ENCODE results near the gene EHD1. TPM values are rescaled to one million over a fixed set of nuclear protein-coding genes. Genes with fewer than 3 reads are reported as not detected.

Gene EHD1
- total RNA-seq, 1 experiment from 2014 or later, result 340 TPM

DNA sequence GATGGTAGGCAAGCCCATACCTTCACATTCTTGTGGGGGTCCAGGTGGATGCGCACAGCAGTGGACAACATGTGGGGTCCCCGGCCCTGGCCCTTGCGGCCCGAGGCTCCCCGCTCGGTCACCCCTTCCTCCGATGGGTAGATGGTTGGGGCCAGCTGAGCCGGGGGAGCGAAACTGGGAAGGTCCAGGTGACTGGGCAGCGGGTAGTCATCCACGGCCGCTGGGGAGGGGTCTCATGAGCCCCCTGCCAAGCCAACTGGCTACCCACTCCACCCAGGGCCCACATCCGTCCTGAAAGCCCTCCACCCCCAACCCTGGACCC lies 27.9 kb upstream of the EHD1 start:
- Histone ChIP-seq H2AFZ (ENCODE audit: low read length) (no peak overlapping the region), H3K27ac (ENCODE audit: low read length) (no peak overlapping the region), H3K36me3 (ENCODE audit: low read depth, low read length) (peaks cover 33% of the 10 kb centered on the region), H3K9me3 (ENCODE audit: low read length) (no peaks in the 10 kb centered on the region), H3K4me2 (ENCODE audit: low read length) (no peak overlapping the region), H3F3A (ENCODE audit: low read length, unreplicated experiment) (no peaks in the 10 kb centered on the region), H3K9me2 (replicated peaks; ENCODE audit: low read length) (no peaks in the 10 kb centered on the region), H3K4me3 (ENCODE audit: low read length) (no peak overlapping the region), H3K4me1 (ENCODE audit: insufficient read depth, low read length) (no peaks in the 10 kb centered on the region), H3K9ac (ENCODE audit: low read length) (no peak overlapping the region), H3K79me2 (ENCODE audit: low read length) (no peaks in the 10 kb centered on the region), H4K20me1 (ENCODE audit: low read length) (no peaks in the 10 kb centered on the region), H3K27me3 (ENCODE audit: low read length) (no peaks in the 10 kb centered on the region)
- CTCF ChIA-PET, result no interaction called here
- no peak for DNase-seq
- no TSS peak for BruUV-seq (replicated peaks)
- intact Hi-C loops (cut with micrococcal nuclease), result no loop called here
- TF ChIP-seq, protein P1, sequence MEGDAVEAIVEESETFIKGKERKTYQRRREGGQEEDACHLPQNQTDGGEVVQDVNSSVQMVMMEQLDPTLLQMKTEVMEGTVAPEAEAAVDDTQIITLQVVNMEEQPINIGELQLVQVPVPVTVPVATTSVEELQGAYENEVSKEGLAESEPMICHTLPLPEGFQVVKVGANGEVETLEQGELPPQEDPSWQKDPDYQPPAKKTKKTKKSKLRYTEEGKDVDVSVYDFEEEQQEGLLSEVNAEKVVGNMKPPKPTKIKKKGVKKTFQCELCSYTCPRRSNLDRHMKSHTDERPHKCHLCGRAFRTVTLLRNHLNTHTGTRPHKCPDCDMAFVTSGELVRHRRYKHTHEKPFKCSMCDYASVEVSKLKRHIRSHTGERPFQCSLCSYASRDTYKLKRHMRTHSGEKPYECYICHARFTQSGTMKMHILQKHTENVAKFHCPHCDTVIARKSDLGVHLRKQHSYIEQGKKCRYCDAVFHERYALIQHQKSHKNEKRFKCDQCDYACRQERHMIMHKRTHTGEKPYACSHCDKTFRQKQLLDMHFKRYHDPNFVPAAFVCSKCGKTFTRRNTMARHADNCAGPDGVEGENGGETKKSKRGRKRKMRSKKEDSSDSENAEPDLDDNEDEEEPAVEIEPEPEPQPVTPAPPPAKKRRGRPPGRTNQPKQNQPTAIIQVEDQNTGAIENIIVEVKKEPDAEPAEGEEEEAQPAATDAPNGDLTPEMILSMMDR (conservative IDR thresholded peaks at IDR 0.05; ENCODE audit: low read depth, low read length), result no peak
- TF ChIP-seq EZH2 (IDR thresholded peaks at IDR 0.05; ENCODE audit: low read length, unreplicated experiment) (no peak), EZH2phosphoT487 (IDR thresholded peaks at IDR 0.05; ENCODE audit: borderline replicate concordance, low read length) (no peak)
- POLR2A ChIA-PET (ENCODE audit: unreplicated experiment), result no interaction called here
- ATAC-seq, result no peak

DNA sequence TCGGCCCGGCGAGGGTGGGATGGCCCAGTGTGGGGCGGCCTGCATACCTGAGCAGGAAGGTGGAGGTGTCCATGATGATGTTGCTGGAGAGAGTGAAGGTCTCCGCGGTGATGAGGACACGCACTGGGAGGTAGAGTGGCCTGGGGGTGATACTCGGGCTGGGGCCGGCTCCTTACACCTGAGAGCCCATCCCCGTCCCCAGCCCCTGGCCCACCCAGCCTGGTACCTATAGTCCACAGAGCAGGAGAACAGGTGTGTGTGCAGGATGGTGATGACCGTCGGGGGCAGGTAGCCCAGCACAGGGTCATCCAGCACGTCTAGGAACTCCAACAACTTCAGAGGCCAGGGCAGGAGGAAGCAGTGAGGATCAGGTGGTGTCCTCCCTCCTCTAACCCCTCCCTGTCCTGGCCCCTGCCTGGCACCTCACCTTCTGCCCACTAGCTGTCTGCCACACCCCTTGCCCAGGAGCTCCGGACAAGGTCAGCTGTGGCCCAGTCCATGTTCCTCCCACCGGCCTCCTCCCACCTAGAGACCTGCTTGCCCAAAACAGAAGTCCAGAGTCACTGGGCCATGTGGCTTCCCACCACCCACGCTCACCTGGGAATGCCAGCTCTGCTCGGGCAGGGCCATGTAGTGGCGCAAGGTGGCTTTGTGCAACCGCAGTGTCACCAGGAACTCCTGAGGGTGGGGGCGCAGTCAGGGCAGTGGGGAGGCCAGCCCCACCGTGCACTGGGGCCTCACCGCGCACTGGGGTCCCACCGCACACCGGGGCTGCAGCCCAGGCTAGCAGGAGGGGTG lies 27.3 kb upstream of the EHD1 start:
- Histone ChIP-seq H3K36me3 (ENCODE audit: low read depth, low read length) (peaks cover 31% of the 10 kb centered on the region), H4K20me1 (ENCODE audit: low read length) (no peaks in the 10 kb centered on the region), H3K9ac (ENCODE audit: low read length) (no peak overlapping the region), H3K4me1 (ENCODE audit: insufficient read depth, low read length) (no peaks in the 10 kb centered on the region), H3K27ac (ENCODE audit: low read length) (no peak overlapping the region), H2AFZ (ENCODE audit: low read length) (no peak overlapping the region), H3K4me3 (ENCODE audit: low read length) (no peak overlapping the region), H3K9me2 (replicated peaks; ENCODE audit: low read length) (no peaks in the 10 kb centered on the region), H3K79me2 (ENCODE audit: low read length) (no peaks in the 10 kb centered on the region), H3K4me2 (ENCODE audit: low read length) (no peak overlapping the region), H3F3A (ENCODE audit: low read length, unreplicated experiment) (no peaks in the 10 kb centered on the region), H3K27me3 (ENCODE audit: low read length) (no peaks in the 10 kb centered on the region), H3K9me3 (ENCODE audit: low read length) (no peaks in the 10 kb centered on the region)
- DNase-seq (no peak), ATAC-seq (no peak)
- POLR2A ChIA-PET (ENCODE audit: unreplicated experiment), result no interaction called here
- BruUV-seq (replicated peaks), result no TSS peak
- CTCF ChIA-PET, result no interaction called here
- TF ChIP-seq, protein P1 (conservative IDR thresholded peaks at IDR 0.05; ENCODE audit: low read depth, low read length), result no peak
- TF ChIP-seq EZH2 (IDR thresholded peaks at IDR 0.05; ENCODE audit: low read length, unreplicated experiment), result no peak
- no peak for TF ChIP-seq EZH2phosphoT487 (IDR thresholded peaks at IDR 0.05; ENCODE audit: borderline replicate concordance, low read length)
- intact Hi-C loops (cut with micrococcal nuclease), result no loop called here

DNA sequence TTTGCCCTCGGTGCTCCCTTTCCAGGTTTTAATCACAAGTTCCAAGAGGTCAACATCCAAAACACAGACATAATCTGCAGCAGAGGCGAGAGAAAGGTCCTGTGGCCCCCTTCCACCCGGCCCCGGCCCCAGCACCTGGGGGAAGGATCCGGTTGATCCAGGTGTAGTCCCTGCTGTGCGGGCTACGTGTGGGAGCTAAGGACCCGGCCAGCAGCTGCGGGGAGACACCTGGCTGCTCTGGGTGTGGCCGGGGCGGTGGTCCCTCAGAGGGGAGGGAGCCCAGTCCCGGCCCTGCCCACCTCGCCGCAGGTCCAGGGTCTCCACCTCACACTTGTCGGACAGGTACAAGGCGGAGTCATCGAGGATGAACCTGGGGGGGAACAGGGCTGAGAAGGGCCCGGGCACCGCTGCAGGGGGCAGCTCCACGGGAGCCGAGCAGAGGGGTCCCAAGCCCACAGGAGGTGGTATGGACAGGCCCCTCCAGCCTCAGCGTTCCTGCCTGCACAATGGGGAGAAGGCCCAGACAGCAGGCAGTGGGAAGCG lies 24.9 kb upstream of the EHD1 start:
- no peaks in the 10 kb centered on the region for H3K79me2 ChIP-seq (ENCODE audit: low read length)
- H3K4me1 ChIP-seq (ENCODE audit: insufficient read depth, low read length), result peaks cover 7% of the 10 kb centered on the region; the same call in 1 of the 2 replicates
- H3K36me3 ChIP-seq (ENCODE audit: low read depth, low read length), result peaks cover 19% of the 10 kb centered on the region
- DNase-seq (no peak), ATAC-seq (no peak)
- CTCF ChIA-PET, result no interaction called here
- H3F3A ChIP-seq (ENCODE audit: low read length, unreplicated experiment), result no peaks in the 10 kb centered on the region
- no peak overlapping the region for H2AFZ ChIP-seq (ENCODE audit: low read length)
- H3K9me2 ChIP-seq (replicated peaks; ENCODE audit: low read length), result no peaks in the 10 kb centered on the region
- no peak overlapping the region for H3K4me2 ChIP-seq (ENCODE audit: low read length)
- H3K9me3 ChIP-seq (ENCODE audit: low read length), result no peaks in the 10 kb centered on the region
- POLR2A ChIA-PET (ENCODE audit: unreplicated experiment), result no interaction called here
- TF ChIP-seq EZH2phosphoT487 (IDR thresholded peaks at IDR 0.05; ENCODE audit: borderline replicate concordance, low read length) (no peak), EZH2 (IDR thresholded peaks at IDR 0.05; ENCODE audit: low read length, unreplicated experiment) (no peak)
- TF ChIP-seq, protein P1 (conservative IDR thresholded peaks at IDR 0.05; ENCODE audit: low read depth, low read length), result no peak
- no peak overlapping the region for H3K27ac ChIP-seq (ENCODE audit: low read length)
- no peaks in the 10 kb centered on the region for H3K27me3 ChIP-seq (ENCODE audit: low read length)
- BruUV-seq (replicated peaks), result no TSS peak
- intact Hi-C loops (cut with micrococcal nuclease), result no loop called here
- no peak overlapping the region for H3K9ac ChIP-seq (ENCODE audit: low read length)
- H4K20me1 ChIP-seq (ENCODE audit: low read length), result no peaks in the 10 kb centered on the region
- no peak overlapping the region for H3K4me3 ChIP-seq (ENCODE audit: low read length)
